GM12892 (cell line): ENCODE data around the gene FGL2.
"Not testable (repeated sequence)": the region's sequence is repeated elsewhere in the genome, so short reads cannot be mapped to it uniquely, and the experiment has no call there.

Experiments
- POLR2A ChIP-seq: IDR thresholded peaks from 2 replicates; pipeline ENCODE4 v1.6.1; 2011; ENCODE audit warnings: low read depth, low read length, control low read depth
- POLR2AphosphoS5 ChIP-seq: IDR thresholded peaks from 2 replicates; pipeline ENCODE4 v1.6.1; 2011; ENCODE audit warnings: low read depth, low read length, control low read depth

- not testable (repeated sequence) for TF ChIP-seq POLR2A, POLR2AphosphoS5
Observed at GRCh38 chr7:77228795-77229194, 29.2 kb upstream of the FGL2 start.
